GM12872 (cell line): Measurements from ENCODE around the gene MALRD1.

ENCODE experiments used
- CTCF ChIP-seq: IDR thresholded peaks from 3 replicates; pipeline ENCODE4 v1.5.1; 2011; ENCODE audit warnings: low read depth, mild to moderate bottlenecking, low read length, moderate library complexity; ENCODE audit not compliant: insufficient read depth

The MALRD1 gene

DNA sequence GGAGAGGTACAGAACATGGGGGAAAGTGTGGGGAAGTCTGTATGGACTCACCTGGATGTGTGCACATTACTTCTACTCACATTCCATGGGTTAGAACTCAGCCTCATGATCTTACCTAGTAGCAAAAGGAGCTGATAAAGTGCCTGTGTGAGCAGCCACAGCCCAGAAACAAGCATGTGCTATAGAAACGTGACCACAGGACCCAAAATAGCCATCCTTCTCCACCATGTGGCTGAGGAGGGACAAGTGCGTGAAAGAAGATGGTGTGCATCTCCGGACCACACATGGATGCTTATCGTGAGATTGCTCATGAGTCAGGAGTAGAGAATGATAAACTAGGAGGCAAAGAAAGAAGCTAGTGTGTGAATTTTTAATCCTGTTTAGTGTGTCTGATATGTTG lies 431.3 kb downstream of the MALRD1 start:
- TF ChIP-seq CTCF: no peak

DNA sequence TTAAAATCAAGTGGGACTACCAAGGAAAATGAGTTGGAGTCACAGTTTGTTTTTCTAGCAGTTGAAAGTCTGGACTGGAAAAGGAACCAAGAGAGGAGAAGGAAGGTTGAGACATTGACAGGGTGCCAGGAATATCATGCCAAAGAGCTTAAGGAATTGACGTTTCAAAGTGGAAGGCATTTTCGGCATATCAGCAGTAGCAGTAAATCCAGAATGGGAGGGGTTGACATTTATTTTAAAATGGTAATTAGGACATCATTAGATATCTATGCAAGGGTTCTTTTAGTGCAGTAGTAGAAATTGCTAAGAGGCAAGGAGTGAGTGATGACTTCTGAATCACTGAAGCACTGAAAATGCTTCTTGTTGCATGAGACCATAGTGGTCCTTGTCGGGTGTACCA lies 431.8 kb downstream of the MALRD1 start:
- no peak for TF ChIP-seq CTCF

DNA sequence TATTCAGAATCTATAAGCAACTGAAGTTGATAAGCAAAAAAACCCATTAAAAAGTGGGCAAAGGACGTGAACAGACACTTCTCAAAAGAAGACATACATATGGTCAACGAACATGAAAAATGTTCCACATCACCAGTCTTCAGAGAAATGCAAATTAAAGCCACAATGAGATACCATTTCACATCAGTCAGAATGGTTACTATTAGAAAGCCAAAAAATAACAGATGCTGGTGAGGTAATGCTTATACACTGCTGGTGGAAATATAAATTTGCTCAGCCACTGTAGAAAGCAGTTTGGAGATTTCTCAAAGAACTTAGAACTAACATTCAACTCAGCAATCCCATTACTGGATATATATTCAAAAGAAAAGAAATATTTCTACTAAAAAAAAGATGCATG lies 434.8 kb downstream of the MALRD1 start:
- TF ChIP-seq CTCF: no peak

DNA sequence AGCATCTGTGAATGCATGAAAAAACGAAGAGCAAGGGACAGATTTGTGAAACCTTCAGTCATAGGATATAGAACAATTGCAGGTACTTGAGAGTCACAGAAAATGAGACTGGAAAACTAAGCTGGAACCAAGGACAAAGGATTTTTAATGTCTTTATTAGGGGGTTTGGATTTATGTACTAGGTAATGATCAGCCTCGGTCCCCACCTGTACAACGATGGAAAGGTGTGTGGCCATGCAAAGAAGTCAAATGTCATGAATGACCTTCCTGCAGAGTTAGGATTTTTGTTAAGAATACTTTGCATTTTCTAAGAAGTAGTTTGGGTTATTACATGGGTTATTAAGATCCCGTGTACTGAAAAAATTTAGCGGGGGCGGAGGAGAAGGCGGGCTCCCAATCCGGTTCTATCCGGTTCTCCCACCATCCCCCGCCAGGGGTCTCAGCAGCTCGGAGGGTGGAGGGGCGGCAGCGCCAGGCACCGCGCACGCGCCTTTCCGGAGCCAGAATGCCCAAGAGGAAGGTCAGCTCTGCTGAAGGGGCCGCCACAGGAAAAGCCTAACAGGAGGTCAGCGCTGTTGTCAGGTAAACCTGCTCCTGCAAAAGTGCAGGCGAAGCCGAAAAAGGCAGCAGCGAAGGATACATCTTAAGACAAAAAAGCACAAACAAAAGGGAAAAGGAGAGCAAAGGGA lies 440.1 kb downstream of the MALRD1 start:
- TF ChIP-seq CTCF: no peak

- TF ChIP-seq CTCF: no peak
These were observed 442.6 kb downstream of the MALRD1 start for GRCh38 chr10:19491166-19491565.

DNA sequence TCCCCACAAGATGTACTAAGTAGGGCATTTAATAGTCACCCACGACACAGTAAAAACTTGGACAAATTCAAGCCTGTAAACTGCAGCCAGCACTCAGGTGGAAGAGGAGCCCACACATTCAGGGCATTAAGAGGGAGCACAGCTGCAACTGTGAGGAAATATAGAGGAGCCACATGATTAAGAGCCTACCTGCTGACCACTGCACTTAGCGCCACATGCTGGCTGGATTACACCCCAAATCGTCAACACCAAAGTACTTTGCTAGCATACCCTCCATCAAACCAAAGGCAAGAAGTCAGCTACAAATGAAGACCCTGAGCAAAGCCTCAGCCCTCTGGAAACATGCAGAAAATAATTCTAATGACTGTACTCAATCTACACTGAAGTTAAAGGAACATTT lies 445.3 kb downstream of the MALRD1 start:
- no peak for TF ChIP-seq CTCF

GRCh38 chr10:19497026-19497425 lies 448.4 kb downstream of the MALRD1 start:
- TF ChIP-seq CTCF: no peak
